Measurements from ENCODE around the gene LAMA4. TPM values are rescaled to one million over a fixed set of nuclear protein-coding genes. Genes with fewer than 3 reads are reported as not detected.

The LAMA4 gene
- total and polyA plus RNA-seq, 4 donors: 28.4 to 261 (median 79.8) TPM

DNA sequence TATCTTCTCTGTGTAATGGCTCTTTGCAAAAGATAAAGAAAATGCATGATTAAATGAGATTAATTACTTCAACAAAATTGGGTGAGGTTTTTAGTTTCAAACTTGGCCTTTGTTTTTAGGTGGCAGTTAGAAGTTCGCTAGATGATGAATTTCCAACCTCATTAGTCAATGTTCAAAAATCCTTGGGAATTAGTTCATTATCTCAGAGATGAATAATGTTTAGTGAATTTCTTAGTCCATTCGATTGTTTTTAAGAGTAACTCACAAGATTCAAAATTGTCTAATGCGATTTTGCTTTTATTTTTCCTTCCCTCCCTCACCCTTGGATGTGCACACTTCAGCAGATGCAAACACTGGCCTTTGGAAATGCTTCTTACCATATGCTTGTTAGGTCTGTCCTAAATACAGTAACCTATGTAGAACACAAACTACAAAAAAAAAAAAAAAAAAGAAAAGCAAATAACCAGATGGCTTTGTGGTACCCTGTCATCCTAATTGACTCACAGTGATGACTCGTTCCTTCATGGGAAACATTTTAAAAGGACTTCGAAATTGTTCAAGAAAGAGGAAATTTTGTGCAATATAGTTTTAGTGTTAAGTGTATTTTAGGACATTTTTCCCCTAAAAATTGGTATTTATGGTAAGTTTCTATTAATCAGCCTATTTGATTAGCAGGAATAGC is 100.3 kb downstream of the LAMA4 start:
- H3K4me3 ChIP-seq: no peak overlapping the region
- ATAC-seq (ENCODE audit: insufficient read depth, low FRiP score) (no peak), DNase-seq (no peak)
- no peaks in the 10 kb centered on the region for H3K9me3 ChIP-seq (ENCODE audit: control insufficient read depth in 4 of 4, insufficient read depth in 3 of 4, low read length in 3 of 4)
- H3K36me3 ChIP-seq (ENCODE audit: control insufficient read depth in 4 of 4, insufficient read depth in 4 of 4, low read length in 4 of 4): peaks cover 0 to 45% (median 4%) of the 10 kb centered on the region in 4 donors
- 63 to 73% methylated on average over 5 of the region's 5 CpGs for WGBS, 2 donors
- no peaks in the 10 kb centered on the region for H3K27me3 ChIP-seq (ENCODE audit: control insufficient read depth in 3 of 3, insufficient read depth in 3 of 3, low read length in 2 of 3)
- H3K27ac ChIP-seq (ENCODE audit: low read depth in 1 of 2, low read length in 1 of 2): no peak overlapping the region
- no peak overlapping the region for H3K9ac ChIP-seq (ENCODE audit: insufficient read depth in 1 of 2, low read length in 2 of 2)
- TF ChIP-seq, protein P1, sequence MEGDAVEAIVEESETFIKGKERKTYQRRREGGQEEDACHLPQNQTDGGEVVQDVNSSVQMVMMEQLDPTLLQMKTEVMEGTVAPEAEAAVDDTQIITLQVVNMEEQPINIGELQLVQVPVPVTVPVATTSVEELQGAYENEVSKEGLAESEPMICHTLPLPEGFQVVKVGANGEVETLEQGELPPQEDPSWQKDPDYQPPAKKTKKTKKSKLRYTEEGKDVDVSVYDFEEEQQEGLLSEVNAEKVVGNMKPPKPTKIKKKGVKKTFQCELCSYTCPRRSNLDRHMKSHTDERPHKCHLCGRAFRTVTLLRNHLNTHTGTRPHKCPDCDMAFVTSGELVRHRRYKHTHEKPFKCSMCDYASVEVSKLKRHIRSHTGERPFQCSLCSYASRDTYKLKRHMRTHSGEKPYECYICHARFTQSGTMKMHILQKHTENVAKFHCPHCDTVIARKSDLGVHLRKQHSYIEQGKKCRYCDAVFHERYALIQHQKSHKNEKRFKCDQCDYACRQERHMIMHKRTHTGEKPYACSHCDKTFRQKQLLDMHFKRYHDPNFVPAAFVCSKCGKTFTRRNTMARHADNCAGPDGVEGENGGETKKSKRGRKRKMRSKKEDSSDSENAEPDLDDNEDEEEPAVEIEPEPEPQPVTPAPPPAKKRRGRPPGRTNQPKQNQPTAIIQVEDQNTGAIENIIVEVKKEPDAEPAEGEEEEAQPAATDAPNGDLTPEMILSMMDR (IDR thresholded peaks at IDR 0.05; ENCODE audit: control extremely low read depth, extremely low read depth): no peak
- peaks cover 0 to 15% (median 5%) of the 10 kb centered on the region in 5 donors for H3K4me1 ChIP-seq (ENCODE audit: control insufficient read depth in 5 of 5, insufficient read depth in 5 of 5, low read length in 5 of 5)

- 64 to 83% methylated on average over 5 of the region's 5 CpGs for WGBS, 2 donors
- Histone ChIP-seq H3K9me3 (ENCODE audit: control insufficient read depth in 4 of 4, insufficient read depth in 3 of 4, low read length in 3 of 4) (no peaks in the 10 kb centered on the region), H3K36me3 (ENCODE audit: control insufficient read depth in 4 of 4, insufficient read depth in 4 of 4, low read length in 4 of 4) (peaks cover under 1 to 41% (median 14%) of the 10 kb centered on the region in 4 donors), H3K4me1 (ENCODE audit: control insufficient read depth in 5 of 5, insufficient read depth in 5 of 5, low read length in 5 of 5) (peaks cover 0 to 15% (median 5%) of the 10 kb centered on the region in 5 donors), H3K27me3 (ENCODE audit: control insufficient read depth in 3 of 3, insufficient read depth in 3 of 3, low read length in 2 of 3) (no peaks in the 10 kb centered on the region), H3K27ac (ENCODE audit: low read depth in 1 of 2, low read length in 1 of 2) (peak overlapping the region in 1 of 2 donors; percentile 84), H3K4me3 (no peak overlapping the region), H3K9ac (ENCODE audit: insufficient read depth in 1 of 2, low read length in 2 of 2) (peak overlapping the region in 1 of 2 donors; percentile 69)
- DNase-seq (peak in 2 of 3 donors; percentile 36 to 39), ATAC-seq (ENCODE audit: insufficient read depth, low FRiP score) (no peak)
- TF ChIP-seq, protein P1 (IDR thresholded peaks at IDR 0.05; ENCODE audit: control extremely low read depth, extremely low read depth): no peak
Observed at GRCh38 chr6:112150363-112150762, 104.0 kb downstream of the LAMA4 start.

- peaks cover 0 to 15% (median 3%) of the 10 kb centered on the region in 5 donors for H3K4me1 ChIP-seq (ENCODE audit: control insufficient read depth in 5 of 5, insufficient read depth in 5 of 5, low read length in 5 of 5)
- TF ChIP-seq, protein P1 (IDR thresholded peaks at IDR 0.05; ENCODE audit: control extremely low read depth, extremely low read depth): no peak
- peak overlapping the region in 1 of 2 donors; percentile 55 for H3K27ac ChIP-seq (ENCODE audit: low read depth in 1 of 2, low read length in 1 of 2)
- no peaks in the 10 kb centered on the region for H3K9me3 ChIP-seq (ENCODE audit: control insufficient read depth in 4 of 4, insufficient read depth in 3 of 4, low read length in 3 of 4)
- peak overlapping the region in 1 of 2 donors; percentile 54 for H3K9ac ChIP-seq (ENCODE audit: insufficient read depth in 1 of 2, low read length in 2 of 2)
- 69 to 77% methylated on average over 4 of the region's 4 CpGs for WGBS, 2 donors
- no peaks in the 10 kb centered on the region for H3K27me3 ChIP-seq (ENCODE audit: control insufficient read depth in 3 of 3, insufficient read depth in 3 of 3, low read length in 2 of 3)
- ATAC-seq (ENCODE audit: insufficient read depth, low FRiP score) (peak; percentile 11), DNase-seq (peak; percentile 60 to 94 (median 93))
- H3K36me3 ChIP-seq (ENCODE audit: control insufficient read depth in 4 of 4, insufficient read depth in 4 of 4, low read length in 4 of 4): peaks cover 2 to 44% (median 16%) of the 10 kb centered on the region in 4 donors
- no peak overlapping the region for H3K4me3 ChIP-seq
Observed at GRCh38 chr6:112149719-112150263, 104.6 kb downstream of the LAMA4 start.

All from lung (tissue), 12 donors.